Trophoblast cell (in vitro differentiated cells and primary cell): ENCODE data around the gene ERF.

Experiments
- DNase-seq, 2 donors: peaks; one replicate each; pipeline ENCODE4 v3.0.0-alpha.2; 2016
- H2AFZ ChIP-seq: 2 replicates; pipeline ENCODE4 v1.6.1; 2013; ENCODE audit warnings: low read length, moderate library complexity, mild to moderate bottlenecking; ENCODE audit not compliant: insufficient read depth, poor library complexity
- H2AK5ac ChIP-seq: 2 replicates; pipeline ENCODE4 v1.6.1; 2013; ENCODE audit warnings: mild to moderate bottlenecking, low read length
- H2BK120ac ChIP-seq: 2 replicates; pipeline ENCODE4 v1.6.1; 2013; ENCODE audit warnings: low read length, mild to moderate bottlenecking, moderate library complexity; ENCODE audit not compliant: insufficient read depth, poor library complexity
- H2BK12ac ChIP-seq: 2 replicates; pipeline ENCODE4 v1.6.1; 2013; ENCODE audit warnings: mild to moderate bottlenecking, low read length, moderate library complexity
- H2BK5ac ChIP-seq: 2 replicates; pipeline ENCODE4 v1.6.1; 2013; ENCODE audit warnings: low read length, low read depth, moderate library complexity, mild to moderate bottlenecking; ENCODE audit not compliant: poor library complexity
- H3K14ac ChIP-seq: 2 replicates; pipeline ENCODE4 v1.6.1; 2013; ENCODE audit warnings: mild to moderate bottlenecking, low read length
- H3K18ac ChIP-seq: 2 replicates; pipeline ENCODE4 v1.6.1; 2013; ENCODE audit warnings: mild to moderate bottlenecking, low read length
- H3K23ac ChIP-seq: 2 replicates; pipeline ENCODE4 v1.6.1; 2013; ENCODE audit warnings: low read length
- H3K27ac ChIP-seq: 2 replicates; pipeline ENCODE4 v1.5.1; 2013; ENCODE audit warnings: low read depth, mild to moderate bottlenecking, inconsistent platforms, low read length, moderate library complexity
- H3K27me3 ChIP-seq: 2 replicates; pipeline ENCODE4 v1.6.1; 2013; ENCODE audit warnings: inconsistent platforms, mild to moderate bottlenecking, low read length, moderate library complexity; ENCODE audit not compliant: insufficient read depth
- H3K36me3 ChIP-seq, 2 experiments: 1 replicate in 1 of 2; 2 replicates in 1 of 2; pipeline ENCODE4 v1.6.1; 2013; ENCODE audit warnings: low read length in 2 of 2, mild to moderate bottlenecking in 2 of 2, moderate library complexity in 1 of 2; ENCODE audit not compliant: insufficient read depth in 2 of 2, control insufficient read depth in 1 of 2
- H3K4ac ChIP-seq: 2 replicates; pipeline ENCODE4 v1.6.1; 2013; ENCODE audit warnings: low read depth, mild to moderate bottlenecking, low read length, moderate library complexity
- H3K4me1 ChIP-seq, 2 experiments: 1 replicate in 1 of 2; 2 replicates in 1 of 2; pipeline ENCODE4 v1.6.1; 2013; ENCODE audit warnings: low read length in 2 of 2, mild to moderate bottlenecking in 2 of 2, moderate library complexity in 1 of 2; ENCODE audit not compliant: insufficient read depth in 2 of 2, control insufficient read depth in 1 of 2
- H3K4me2 ChIP-seq: 2 replicates; pipeline ENCODE4 v1.6.1; 2013; ENCODE audit warnings: inconsistent platforms, mild to moderate bottlenecking, low read length, moderate library complexity
- H3K4me3 ChIP-seq: 2 replicates; pipeline ENCODE4 v1.5.1; 2013; ENCODE audit warnings: mild to moderate bottlenecking, low read depth, low read length, inconsistent platforms
- H3K79me1 ChIP-seq: one replicate; pipeline ENCODE4 v1.6.1; 2013; ENCODE audit warnings: low read length
- H3K79me2 ChIP-seq: 2 replicates; pipeline ENCODE4 v1.6.1; 2013; ENCODE audit warnings: low read length, mild to moderate bottlenecking; ENCODE audit not compliant: control insufficient read depth, insufficient read depth, poor library complexity
- H3K9ac ChIP-seq: 2 replicates; pipeline ENCODE4 v1.6.1; 2013; ENCODE audit warnings: mild to moderate bottlenecking, low read length
- H3K9me3 ChIP-seq: 2 replicates; pipeline ENCODE4 v1.6.1; 2013; ENCODE audit warnings: low read depth, mild to moderate bottlenecking, control low read depth, inconsistent platforms, low read length; ENCODE audit not compliant: insufficient read depth
- H4K12ac ChIP-seq: 2 replicates; pipeline ENCODE4 v1.6.1; 2013; ENCODE audit warnings: low read depth, mild to moderate bottlenecking, low read length, moderate library complexity
- H4K8ac ChIP-seq: 2 replicates; pipeline ENCODE4 v1.6.1; 2013; ENCODE audit warnings: low read depth, mild to moderate bottlenecking, low read length, moderate library complexity
- H4K91ac ChIP-seq: one replicate; pipeline ENCODE4 v1.6.1; 2013; ENCODE audit warnings: low read depth, mild to moderate bottlenecking, low read length, moderate library complexity
- WGBS: extraction: QIAGEN DNeasy Blood & Tissue Kit; methylation state at CpG from one replicate; pipeline ENCODE4 v1.1.7; 2013; ENCODE audit warnings: missing lambda C conversion rate; ENCODE audit not compliant: insufficient read length, insufficient coverage; ENCODE audit errors: extremely low coverage; 5-methylcytosine and 5-hydroxymethylcytosine counted together

Gene ERF

DNA sequence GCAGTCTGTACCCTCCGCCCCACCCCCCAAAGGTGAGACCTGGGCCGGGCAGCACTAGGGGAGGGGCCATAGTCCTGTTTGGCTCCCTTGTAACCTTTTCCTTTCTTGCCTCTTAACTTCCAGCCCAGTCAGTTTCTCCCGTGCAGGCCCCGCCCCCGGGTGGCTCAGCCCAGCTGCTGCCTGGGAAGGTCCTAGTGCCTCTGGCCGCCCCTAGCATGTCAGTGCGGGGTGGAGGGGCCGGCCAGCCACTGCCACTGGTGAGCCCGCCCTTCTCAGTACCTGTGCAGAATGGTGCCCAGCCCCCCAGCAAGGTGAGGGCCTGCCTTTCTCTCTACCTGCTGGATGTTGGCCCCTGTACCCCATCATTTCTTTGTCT is 36.5 kb upstream of the ERF start:
- Histone ChIP-seq H3K79me2 (no peaks in the 10 kb centered on the region), H2AFZ (no peak overlapping the region), H4K12ac (no peak overlapping the region), H3K14ac (no peak overlapping the region), H4K8ac (no peak overlapping the region), H3K18ac (no peak overlapping the region), H2BK12ac (no peak overlapping the region), H3K4me1 (no peaks in the 10 kb centered on the region), H3K4me3 (no peak overlapping the region), H3K4ac (no peak overlapping the region), H3K9me3 (peaks cover 3% of the 10 kb centered on the region), H4K91ac (no peak overlapping the region), H3K4me2 (no peak overlapping the region), H3K27me3 (no peaks in the 10 kb centered on the region), H3K27ac (no peak overlapping the region), H3K79me1 (no peaks in the 10 kb centered on the region), H2BK5ac (no peak overlapping the region), H3K36me3 (peaks cover 84 to 91% of the 10 kb centered on the region in 2 experiments), H3K23ac (no peak overlapping the region), H2AK5ac (no peak overlapping the region), H2BK120ac (no peak overlapping the region), H3K9ac (no peak overlapping the region)
- no CpG with 5 or more reads among the region's 9 CpGs for WGBS
- DNase-seq = peak; percentile 34 to 35

DNA sequence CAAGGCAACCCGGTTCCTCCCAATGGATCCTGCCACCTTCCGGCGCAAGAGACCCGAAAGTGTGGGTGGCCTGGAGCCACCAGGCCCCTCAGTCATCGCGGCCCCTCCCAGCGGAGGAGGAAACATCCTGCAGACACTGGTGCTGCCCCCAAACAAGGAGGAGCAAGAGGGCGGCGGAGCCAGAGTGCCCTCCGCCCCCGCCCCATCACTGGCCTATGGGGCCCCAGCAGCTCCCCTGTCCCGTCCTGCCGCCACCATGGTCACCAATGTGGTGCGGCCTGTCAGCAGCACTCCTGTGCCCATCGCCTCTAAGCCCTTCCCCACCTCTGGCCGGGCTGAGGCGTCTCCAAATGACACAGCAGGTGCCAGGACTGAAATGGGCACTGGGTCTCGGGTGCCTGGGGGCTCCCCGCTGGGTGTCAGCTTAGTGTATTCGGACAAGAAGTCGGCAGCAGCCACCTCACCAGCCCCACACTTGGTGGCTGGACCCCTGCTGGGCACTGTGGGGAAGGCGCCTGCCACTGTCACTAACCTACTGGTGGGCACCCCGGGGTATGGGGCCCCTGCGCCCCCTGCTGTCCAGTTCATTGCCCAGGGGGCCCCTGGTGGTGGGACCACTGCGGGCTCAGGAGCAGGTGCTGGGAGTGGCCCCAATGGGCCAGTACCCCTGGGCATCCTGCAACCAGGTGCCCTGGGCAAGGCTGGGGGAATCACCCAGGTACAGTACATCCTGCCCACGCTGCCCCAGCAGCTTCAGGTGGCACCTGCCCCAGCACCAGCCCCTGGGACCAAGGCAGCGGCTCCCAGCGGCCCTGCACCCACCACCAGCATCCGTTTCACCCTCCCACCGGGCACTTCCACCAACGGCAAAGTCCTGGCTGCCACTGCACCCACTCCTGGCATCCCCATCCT is 35.9 kb upstream of the ERF start:
- no peak overlapping the region for H3K23ac ChIP-seq
- no peaks in the 10 kb centered on the region for H3K27me3 ChIP-seq
- no peak overlapping the region for H3K27ac ChIP-seq
- H3K79me1 ChIP-seq = no peaks in the 10 kb centered on the region
- no CpG with 5 or more reads among the region's 31 CpGs for WGBS
- DNase-seq = peak in 1 of 2 donors; percentile 34
- no peak overlapping the region for H3K4me3 ChIP-seq
- H3K4ac ChIP-seq = no peak overlapping the region
- no peak overlapping the region for H2BK12ac ChIP-seq
- H2AK5ac ChIP-seq = no peak overlapping the region
- no peak overlapping the region for H3K14ac ChIP-seq
- no peak overlapping the region for H2BK5ac ChIP-seq
- H3K9me3 ChIP-seq = peaks cover 3% of the 10 kb centered on the region
- peaks cover 5% of the 10 kb centered on the region in 2 experiments for H3K4me1 ChIP-seq
- no peak overlapping the region for H3K9ac ChIP-seq
- no peak overlapping the region for H3K4me2 ChIP-seq
- H4K8ac ChIP-seq = no peak overlapping the region
- no peak overlapping the region for H4K91ac ChIP-seq
- H3K36me3 ChIP-seq = peaks cover 88 to 93% of the 10 kb centered on the region in 2 experiments
- no peak overlapping the region for H3K18ac ChIP-seq
- peaks cover 2% of the 10 kb centered on the region for H3K79me2 ChIP-seq
- no peak overlapping the region for H4K12ac ChIP-seq
- no peak overlapping the region for H2AFZ ChIP-seq
- H2BK120ac ChIP-seq = no peak overlapping the region

DNA sequence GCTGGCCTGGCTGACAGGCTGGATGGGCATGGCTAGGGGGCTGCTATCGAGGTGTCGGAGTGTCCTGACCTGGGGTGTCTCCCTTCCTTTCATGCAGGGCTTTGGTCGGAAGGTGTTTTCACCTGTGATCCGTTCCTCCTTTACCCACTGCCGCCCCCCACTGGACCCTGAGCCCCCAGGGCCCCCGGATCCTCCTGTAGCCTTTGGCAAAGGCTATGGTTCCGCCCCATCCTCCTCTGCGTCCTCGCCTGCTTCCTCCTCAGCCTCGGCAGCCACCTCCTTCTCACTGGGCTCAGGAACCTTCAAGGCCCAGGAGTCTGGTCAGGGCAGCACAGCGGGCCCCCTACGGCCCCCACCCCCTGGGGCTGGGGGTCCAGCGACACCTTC is 35.2 kb upstream of the ERF start:
- Histone ChIP-seq H2BK5ac (no peak overlapping the region), H3K14ac (no peak overlapping the region), H4K91ac (no peak overlapping the region), H3K79me1 (no peaks in the 10 kb centered on the region), H2AFZ (no peak overlapping the region), H3K4me1 (peaks cover 12% of the 10 kb centered on the region in 2 experiments), H3K79me2 (peaks cover 4% of the 10 kb centered on the region), H3K23ac (no peak overlapping the region), H4K12ac (no peak overlapping the region), H3K4ac (no peak overlapping the region), H3K27ac (no peak overlapping the region), H2BK12ac (no peak overlapping the region), H2BK120ac (no peak overlapping the region), H3K9ac (no peak overlapping the region), H3K18ac (no peak overlapping the region), H3K27me3 (no peaks in the 10 kb centered on the region), H3K9me3 (peaks cover 3% of the 10 kb centered on the region), H2AK5ac (no peak overlapping the region), H3K4me3 (no peak overlapping the region), H3K4me2 (no peak overlapping the region), H4K8ac (no peak overlapping the region), H3K36me3 (peaks cover 87% of the 10 kb centered on the region in 2 experiments)
- no CpG with 5 or more reads among the region's 13 CpGs for WGBS
- DNase-seq = no peak

DNA sequence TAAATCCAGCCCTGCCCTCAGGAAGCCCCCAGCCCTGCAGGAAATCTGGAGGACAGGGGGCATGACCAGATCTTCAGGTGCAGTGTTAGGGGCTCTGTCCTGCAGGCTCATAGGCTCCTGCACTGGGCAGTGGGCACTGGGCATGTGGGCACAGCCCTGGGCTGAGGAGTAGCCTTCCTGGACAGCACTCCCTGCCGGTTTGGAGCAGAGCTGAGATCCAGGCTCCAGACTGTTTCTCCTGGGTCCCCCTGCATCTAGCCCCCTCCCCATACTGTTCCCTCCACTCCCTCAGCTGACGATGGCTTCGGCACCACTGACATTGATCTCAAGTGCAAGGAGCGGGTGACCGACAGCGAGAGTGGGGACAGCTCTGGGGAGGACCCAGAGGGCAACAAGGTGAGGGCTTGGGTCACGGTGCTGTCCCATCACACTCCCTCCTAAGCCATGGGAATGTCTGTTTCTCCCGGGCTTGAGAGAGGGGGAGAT is 34.7 kb upstream of the ERF start:
- Histone ChIP-seq H3K79me2 (peaks cover 9% of the 10 kb centered on the region), H3K4me1 (peaks cover 16% of the 10 kb centered on the region in 2 experiments), H4K91ac (no peak overlapping the region), H3K36me3 (peaks cover 83 to 84% of the 10 kb centered on the region in 2 experiments), H3K23ac (no peak overlapping the region), H3K9me3 (peaks cover 3% of the 10 kb centered on the region), H3K4ac (no peak overlapping the region), H3K18ac (no peak overlapping the region), H3K9ac (no peak overlapping the region), H2AFZ (no peak overlapping the region), H2AK5ac (no peak overlapping the region), H3K79me1 (peaks cover 3% of the 10 kb centered on the region), H3K14ac (no peak overlapping the region), H2BK5ac (no peak overlapping the region), H2BK120ac (no peak overlapping the region), H3K4me2 (no peak overlapping the region), H3K27me3 (no peaks in the 10 kb centered on the region), H3K27ac (no peak overlapping the region), H2BK12ac (no peak overlapping the region), H3K4me3 (no peak overlapping the region), H4K8ac (no peak overlapping the region), H4K12ac (no peak overlapping the region)
- no CpG with 5 or more reads among the region's 8 CpGs for WGBS
- DNase-seq = no peak
